Activated CD4-positive, alpha-beta T cell treated with anti-CD3 and anti-CD28 coated beads, Interleukin-2, amount 50 U/mL, for 1 hour (primary cell): Measurements from ENCODE around the gene USP47.

ENCODE experiments used
- DNase-seq: peaks from one replicate; pipeline ENCODE4 v3.0.0-alpha.2; 2020

Gene USP47

GRCh38 chr11:11942668-11943067 is 100.9 kb downstream of the USP47 start:
- DNase-seq: no peak

- DNase-seq: no peak
Measured at GRCh38 chr11:11944444-11944843, 102.7 kb downstream of the USP47 start.

- DNase-seq: no peak
Measured at GRCh38 chr11:11946180-11946579, 104.4 kb downstream of the USP47 start.

- DNase-seq: no peak
Measured at GRCh38 chr11:11946878-11947277, 105.1 kb downstream of the USP47 start.

GRCh38 chr11:11947825-11948224 is 106.1 kb downstream of the USP47 start:
- DNase-seq: no peak

- no peak for DNase-seq
Measured at GRCh38 chr11:11948242-11948947, 106.6 kb downstream of the USP47 start.

- no peak for DNase-seq
Measured at GRCh38 chr11:11949482-11949881, 107.7 kb downstream of the USP47 start.

- DNase-seq: no peak
Measured at GRCh38 chr11:11952036-11952435, 110.3 kb downstream of the USP47 start.

- DNase-seq: no peak
Measured at GRCh38 chr11:11956006-11956405, 114.2 kb downstream of the USP47 start.

- no peak for DNase-seq
Measured at GRCh38 chr11:11958403-11959231, 116.8 kb downstream of the USP47 start.

GRCh38 chr11:11959601-11960000 is 117.8 kb downstream of the USP47 start:
- DNase-seq: no peak

- DNase-seq: no peak
Measured at GRCh38 chr11:11960687-11961086, 118.9 kb downstream of the USP47 start.

GRCh38 chr11:11961399-11962028 is 119.7 kb downstream of the USP47 start:
- DNase-seq: no peak

- no peak for DNase-seq
Measured at GRCh38 chr11:11963067-11963466, 121.3 kb downstream of the USP47 start.

GRCh38 chr11:11963842-11964773 is 122.3 kb downstream of the USP47 start:
- DNase-seq: no peak

GRCh38 chr11:11964774-11965150 is 123.0 kb downstream of the USP47 start:
- DNase-seq: no peak

GRCh38 chr11:11965192-11965591 is 123.4 kb downstream of the USP47 start:
- no peak for DNase-seq

- no peak for DNase-seq
Measured at GRCh38 chr11:11965656-11966353, 124.0 kb downstream of the USP47 start.

- no peak for DNase-seq
Measured at GRCh38 chr11:11966354-11966741, 124.6 kb downstream of the USP47 start.

- peak; percentile 65 for DNase-seq
Measured at GRCh38 chr11:11966826-11967668, 125.3 kb downstream of the USP47 start.
